KG1 (cell line): ENCODE data around the gene RASL10A.

Source experiments
- DNase-seq: peaks from one replicate; lab custom pipeline; 2025; lab: John Stamatoyannopoulos, UW

The RASL10A gene

GRCh38 chr22:29302681-29303465, 12.6 kb downstream of the RASL10A start:
- no peak for DNase-seq

GRCh38 chr22:29302402-29302680, 13.2 kb downstream of the RASL10A start:
- DNase-seq = no peak

DNA sequence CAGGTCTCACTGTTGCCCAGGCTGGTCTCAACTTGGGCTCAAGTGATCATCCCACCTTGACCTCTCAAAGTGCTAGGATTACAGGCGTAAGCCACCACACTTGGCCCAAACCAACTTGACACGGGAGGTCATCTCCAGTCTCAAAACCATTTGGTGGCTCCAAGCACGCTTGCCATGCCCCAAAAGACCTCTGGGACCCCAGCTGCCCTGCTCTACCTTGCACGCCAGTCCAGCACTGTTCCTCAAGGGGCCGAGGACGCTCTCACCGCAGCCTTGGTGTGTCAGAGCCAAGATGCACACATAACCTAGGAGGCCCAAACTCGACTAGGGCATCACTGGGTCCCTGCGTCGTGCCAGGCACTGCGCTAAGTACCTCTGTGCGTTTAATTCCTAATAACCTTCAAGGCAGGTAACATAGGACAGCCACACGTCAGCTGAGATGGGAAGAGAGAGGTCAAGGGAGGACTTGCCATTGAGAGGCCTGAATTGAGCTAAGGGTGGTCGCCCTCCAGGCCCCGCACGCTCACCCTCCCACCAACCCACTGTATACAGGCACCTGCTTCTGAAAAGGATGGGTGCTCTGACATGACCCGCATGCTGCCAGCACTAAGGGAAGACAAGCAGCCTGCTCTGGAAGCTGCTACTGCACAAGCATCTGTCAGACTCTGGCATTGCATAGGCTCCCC, 13.6 kb downstream of the RASL10A start:
- DNase-seq = no peak

DNA sequence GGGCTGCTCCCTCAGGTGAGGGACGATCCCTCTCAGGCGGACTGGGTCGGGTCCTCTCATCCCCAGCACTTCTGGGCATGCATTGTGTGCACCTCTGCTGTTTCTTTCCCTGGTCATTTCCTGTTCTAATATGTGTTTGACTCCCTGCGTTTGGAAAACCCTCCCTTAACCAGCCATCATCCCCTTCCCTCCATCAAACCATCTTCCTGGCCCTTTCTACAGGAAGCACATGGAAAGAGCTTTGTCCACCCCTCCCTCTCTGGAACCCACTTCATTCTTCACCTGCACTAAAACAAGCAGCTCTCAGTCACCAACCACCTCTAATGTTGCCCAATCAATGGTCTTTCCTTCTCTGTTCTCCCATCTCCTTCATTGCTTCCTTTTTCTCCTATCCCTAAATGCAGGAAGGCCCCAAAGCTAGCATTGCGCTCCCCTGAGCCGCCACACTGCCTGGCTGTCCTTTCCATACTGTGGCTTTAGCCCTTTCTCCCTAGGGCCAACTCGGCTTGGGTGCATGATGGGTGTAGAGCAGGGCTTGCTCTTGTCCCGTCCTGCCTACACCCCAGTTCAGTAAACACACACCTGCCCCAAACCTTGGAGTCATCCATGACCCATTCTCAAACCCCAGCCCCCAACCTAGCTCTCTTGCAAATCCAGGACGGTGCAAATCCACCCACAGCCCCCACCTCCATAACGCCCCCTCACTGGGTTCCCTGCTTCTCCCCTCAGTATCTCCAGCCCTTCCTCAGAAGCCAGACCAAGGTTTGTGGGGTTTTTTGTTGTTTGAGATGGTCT, 14.5 kb downstream of the RASL10A start:
- DNase-seq = no peak

GRCh38 chr22:29300467-29300806, 15.1 kb downstream of the RASL10A start:
- DNase-seq = no peak

GRCh38 chr22:29299136-29299900, 16.2 kb downstream of the RASL10A start:
- DNase-seq = no peak

- DNase-seq = no peak
Measured at GRCh38 chr22:29298641-29299040, 16.9 kb downstream of the RASL10A start.

DNA sequence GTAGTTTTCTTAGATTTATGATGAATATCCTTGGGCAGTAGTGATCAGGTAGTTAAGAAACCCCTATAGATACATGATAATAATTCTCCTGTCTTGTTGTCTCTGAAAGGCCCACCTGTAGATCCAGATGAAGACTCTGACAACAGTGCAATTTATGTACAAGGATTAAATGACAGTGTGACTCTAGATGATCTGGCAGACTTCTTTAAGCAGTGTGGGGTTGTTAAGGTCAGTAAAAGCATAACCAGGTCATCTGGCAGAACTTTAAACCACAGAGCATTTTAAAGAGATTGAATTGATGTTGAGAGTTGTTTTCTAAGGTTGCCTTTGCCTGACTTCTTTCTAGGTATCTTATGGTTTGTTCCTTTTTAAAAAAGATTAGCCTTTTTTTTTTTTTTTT, 23.1 kb downstream of the RASL10A start:
- no peak for DNase-seq

DNA sequence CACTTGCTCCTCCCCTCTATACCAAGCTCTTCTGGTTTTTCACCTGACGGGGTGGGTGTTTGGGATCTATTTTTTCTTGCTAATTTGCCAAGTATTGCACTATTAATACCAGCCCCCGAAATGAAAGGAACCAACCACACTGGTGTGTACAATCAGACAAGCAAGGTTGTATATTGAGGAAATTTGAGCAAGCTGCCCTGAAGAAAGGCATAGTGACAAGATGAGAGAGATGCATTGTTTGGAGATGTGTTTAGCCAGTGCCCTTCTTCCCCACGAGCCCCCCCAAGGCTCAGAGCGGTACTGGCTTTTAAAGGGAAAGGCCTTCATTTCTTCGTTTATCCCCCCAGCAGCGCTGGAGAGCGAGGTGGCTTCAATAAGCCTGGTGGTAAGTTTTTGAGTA, 24.3 kb downstream of the RASL10A start:
- no peak for DNase-seq

DNA sequence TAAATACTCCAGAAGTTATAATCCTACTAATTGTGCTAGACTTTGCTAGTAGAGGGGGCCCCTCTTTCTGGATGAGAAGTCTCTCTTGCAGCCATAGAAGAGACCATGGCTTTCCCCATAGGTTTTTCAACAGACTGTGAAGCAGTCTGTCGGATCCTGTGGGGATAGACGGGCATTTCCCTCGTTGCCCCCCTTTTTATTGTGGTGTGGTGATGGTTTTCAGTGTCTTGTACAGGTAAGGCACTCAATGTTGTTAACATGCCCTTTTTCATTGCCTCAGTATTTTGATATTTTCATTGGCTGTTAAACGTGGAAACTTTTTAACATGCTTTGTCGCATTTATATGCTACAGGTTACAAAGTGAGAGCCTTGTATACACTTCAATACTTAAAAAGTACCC, 25.4 kb downstream of the RASL10A start:
- no peak for DNase-seq

- DNase-seq = no peak
Measured at GRCh38 chr22:29288837-29289236, 26.7 kb downstream of the RASL10A start.

GRCh38 chr22:29284196-29284595, 31.3 kb downstream of the RASL10A start:
- no peak for DNase-seq

GRCh38 chr22:29277927-29278326, 37.6 kb downstream of the RASL10A start:
- DNase-seq = no peak

GRCh38 chr22:29275819-29276565, 39.5 kb downstream of the RASL10A start:
- no peak for DNase-seq

DNA sequence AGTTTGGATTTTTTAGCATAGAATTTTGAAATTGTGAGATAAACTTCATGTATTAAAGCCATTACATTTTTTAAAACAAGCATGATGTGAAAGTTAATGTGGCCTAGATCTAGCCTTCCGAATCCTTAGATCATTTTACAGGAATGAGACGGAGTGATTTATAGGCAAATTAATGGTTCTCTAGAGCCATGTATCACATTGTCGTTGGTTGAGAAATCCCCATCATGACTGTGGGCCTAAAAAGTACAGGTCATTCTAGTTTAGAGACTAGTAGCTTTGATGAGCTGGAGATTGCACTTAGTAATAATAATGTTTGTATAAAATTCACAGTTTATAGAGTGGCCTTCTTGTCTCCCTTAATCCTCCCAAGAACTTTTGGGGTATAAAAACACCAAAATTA, 40.3 kb downstream of the RASL10A start:
- no peak for DNase-seq

DNA sequence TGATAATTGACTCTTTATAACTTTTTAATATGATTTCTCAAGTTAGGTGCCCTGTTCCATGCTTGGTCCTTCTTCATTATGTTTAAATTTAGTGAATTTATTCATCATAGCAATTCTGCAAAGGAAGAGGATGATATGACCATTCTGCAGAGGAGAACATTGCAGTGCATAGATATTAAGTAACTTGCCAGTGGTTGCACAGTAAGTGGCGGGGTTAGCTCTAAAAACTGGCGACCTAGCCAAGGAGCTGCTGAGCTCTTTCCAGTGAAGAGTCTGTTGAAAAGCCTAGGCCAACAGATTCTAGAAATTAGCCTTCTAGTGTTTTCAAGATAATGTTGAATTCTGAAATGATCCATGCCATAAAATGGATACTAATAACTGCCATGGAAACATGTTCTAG, 42.9 kb downstream of the RASL10A start:
- DNase-seq = no peak

DNA sequence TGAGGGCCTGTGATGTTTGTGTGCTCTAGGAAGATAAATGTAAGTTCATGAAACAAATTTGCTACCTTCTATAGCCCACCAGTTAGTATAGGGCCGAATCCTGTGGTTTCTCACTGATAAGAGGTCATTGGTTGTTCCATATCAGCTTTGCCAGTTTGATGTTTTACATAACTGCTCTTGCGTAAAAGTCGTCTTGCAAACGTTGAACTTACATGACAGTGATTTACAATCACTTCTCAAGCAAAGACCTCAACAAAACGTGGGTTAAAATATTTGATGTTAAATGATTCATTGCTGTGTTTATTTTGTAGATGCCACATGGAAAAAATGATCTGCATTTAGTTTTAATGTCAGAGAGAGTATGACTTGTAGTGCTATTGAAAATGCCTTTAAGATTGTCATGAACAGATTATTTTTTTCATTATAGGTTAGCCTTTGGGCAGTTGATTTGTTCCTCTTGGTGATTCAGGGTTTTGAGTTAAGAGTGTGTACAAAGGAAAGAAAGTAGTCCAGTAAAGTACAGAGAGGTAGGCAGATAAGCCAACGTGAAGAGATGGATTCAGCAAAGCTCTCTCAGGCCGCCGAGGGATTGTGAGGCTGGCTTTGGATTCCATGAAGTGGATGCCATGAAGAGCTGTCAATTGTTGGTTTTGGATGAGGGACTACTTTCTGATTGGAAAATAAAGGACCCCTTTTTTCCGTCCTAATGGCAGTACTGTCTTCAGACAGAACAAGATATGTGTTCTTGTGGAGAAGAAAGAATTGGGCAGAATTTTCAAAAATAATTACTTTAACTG, 44.8 kb downstream of the RASL10A start:
- no peak for DNase-seq

DNA sequence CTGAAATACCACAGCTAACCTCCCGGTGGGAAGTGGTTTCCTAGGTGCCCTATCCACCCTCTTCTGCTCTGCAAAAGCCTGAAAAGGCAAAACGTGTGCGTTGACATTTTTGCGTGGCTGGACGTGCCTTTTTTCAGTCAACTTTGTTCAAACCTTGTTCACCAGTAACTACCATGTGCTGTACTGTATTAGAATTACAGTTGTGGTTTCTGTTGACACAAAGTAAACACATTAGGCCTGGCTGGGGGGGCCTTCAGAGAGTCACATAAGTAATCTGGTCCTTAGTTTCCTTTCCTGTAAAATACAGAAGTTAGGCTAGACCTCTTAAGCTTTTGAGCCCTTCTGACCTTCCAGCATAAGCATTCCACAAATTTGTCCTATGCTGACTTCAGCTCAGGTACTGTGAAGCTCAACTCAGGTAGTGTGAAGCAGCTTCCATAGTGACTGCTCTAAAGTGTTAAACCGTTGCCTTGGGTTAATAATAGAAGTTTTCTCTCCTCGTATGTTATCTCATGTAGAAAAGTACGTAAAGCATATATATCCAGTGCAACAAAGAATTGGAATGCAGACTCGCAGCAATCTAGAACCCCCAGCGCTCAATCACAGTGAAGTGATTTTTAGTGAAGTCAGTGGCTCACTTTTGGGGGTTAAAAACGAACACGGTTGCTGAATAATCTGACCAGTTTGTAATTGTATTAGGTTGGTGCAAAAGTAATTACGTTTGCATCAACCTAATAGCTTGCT, 45.6 kb downstream of the RASL10A start:
- no peak for DNase-seq

DNA sequence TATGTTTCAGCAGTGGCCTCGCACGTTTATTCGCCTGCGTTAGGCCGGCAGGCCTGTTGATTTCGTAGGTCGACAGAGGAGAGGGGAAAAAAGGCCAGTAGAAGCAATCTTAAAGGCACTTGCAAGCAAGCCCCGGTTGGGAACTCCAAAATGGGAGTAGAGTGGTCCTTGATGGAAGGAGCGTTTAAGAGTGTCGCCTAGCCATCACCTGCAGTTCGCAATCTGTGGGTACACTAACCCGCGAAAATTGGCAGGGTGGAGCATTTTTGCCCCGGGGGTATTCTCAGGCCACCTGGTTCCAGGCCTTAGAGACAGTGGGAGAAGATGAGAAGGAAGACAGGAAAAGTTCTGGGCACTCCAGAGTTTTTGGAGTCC, 46.3 kb downstream of the RASL10A start:
- DNase-seq = no peak

GRCh38 chr22:29268511-29269229, 46.8 kb downstream of the RASL10A start:
- no peak for DNase-seq
